GM12874 (cell line): ENCODE data around the gene TAS2R4.

Experiments used
- CTCF ChIP-seq: IDR thresholded peaks from 2 replicates; pipeline ENCODE4 v1.5.1; 2011; ENCODE audit warnings: low read depth, mild to moderate bottlenecking, control low read depth, low read length, moderate library complexity; ENCODE audit not compliant: insufficient read depth

TAS2R4 gene

GRCh38 chr7:141785706-141786552 is 9.5 kb downstream of the TAS2R4 start:
- peak; percentile 60 for TF ChIP-seq CTCF

GRCh38 chr7:141788296-141788695 is 11.8 kb downstream of the TAS2R4 start:
- no peak for TF ChIP-seq CTCF

- no peak for TF ChIP-seq CTCF
These were observed 13.4 kb downstream of the TAS2R4 start, which contains the start of gene TAS2R5 for GRCh38 chr7:141789917-141790316. Gene TAS2R5 (plus strand): TSS chr7:141790217. CDS start chr7:141790362, 145 bp downstream.

GRCh38 chr7:141792526-141792925 is 16.1 kb downstream of the TAS2R4 start:
- TF ChIP-seq CTCF = no peak

- TF ChIP-seq CTCF = no peak
These were observed 43.6 kb downstream of the TAS2R4 start for GRCh38 chr7:141820067-141820466.
